Measurements from ENCODE around the gene DGKB.

GRCh38 chr7:14666913-14667312 is 235.6 kb downstream of the DGKB start:
- TF ChIP-seq POLR2A (IDR thresholded peaks at IDR 0.05) = no peak
- TF ChIP-seq CTCF (IDR thresholded peaks at IDR 0.05) = no peak
- no peak for TF ChIP-seq EP300 (IDR thresholded peaks at IDR 0.05)

Data from ovary (tissue), 3 donors.